Measurements from ENCODE around the gene AMBRA1. TPM values are rescaled to one million over a fixed set of nuclear protein-coding genes. Genes with fewer than 3 reads are reported as not detected.

The AMBRA1 gene
- total and polyA plus RNA-seq, 2 of the 8 experiments (the other 6 are each of a cell fraction or from before 2014, with no cell fraction given) = 14.2 to 37.4 TPM

GRCh38 chr11:46364056-46364455 is 229.8 kb downstream of the AMBRA1 start:
- CTCF ChIA-PET (ENCODE audit: partially characterized antibody) = interaction anchor here (1.0 to 44.5 kb wide), 6 partner anchors 19 to 68 kb away, joined by 3 to 1004 read pairs (median 9); partner anchors contain the start of gene DGKZ
- H2AK5ac ChIP-seq (ENCODE audit: low read depth, low read length) = no peak overlapping the region
- TF ChIP-seq EP300 (IDR thresholded peaks at IDR 0.05; ENCODE audit: borderline replicate concordance in 1 of 2, low read depth in 2 of 2, low read length in 2 of 2) (no peak), POU5F1 (IDR thresholded peaks at IDR 0.05; ENCODE audit: low read depth, low read length) (no peak), GABPA (IDR thresholded peaks at IDR 0.05; ENCODE audit: borderline replicate concordance, insufficient read depth, low read length) (no peak), KDM1A (IDR thresholded peaks at IDR 0.05; ENCODE audit: borderline replicate concordance, low read length) (no peak), JUN (IDR thresholded peaks at IDR 0.05; ENCODE audit: low read depth, low read length) (no peak)

More at GRCh38 chr11:46364056-46364455, 229.8 kb downstream of the AMBRA1 start:
- no peak overlapping the region for H2BK120ac ChIP-seq (replicated peaks; ENCODE audit: low read depth, low read length)
- H3K27me3 ChIP-seq (replicated peaks in 1 of 4; ENCODE audit: control insufficient read depth in 3 of 4, extremely low read depth in 1 of 4, insufficient read depth in 3 of 4, low read length in 3 of 4) = no peaks in the 10 kb centered on the region
- no peak overlapping the region for H3K23ac ChIP-seq (ENCODE audit: insufficient read length)
- H3K79me2 ChIP-seq (ENCODE audit: control insufficient read depth in 1 of 2, insufficient read depth in 2 of 2, low read length in 2 of 2) = peaks cover 0 to 49% of the 10 kb centered on the region in 2 experiments; a peak in 2 of 4 replicates
- DNase-seq (ENCODE audit: low read depth in 1 of 2, low spot score in 2 of 2) = no peak
- no peak overlapping the region for H3K9ac ChIP-seq (replicated peaks in 1 of 4; ENCODE audit: extremely low read depth in 1 of 4, low read depth in 3 of 4, low read length in 3 of 4)
- no peak overlapping the region for H3K27ac ChIP-seq (ENCODE audit: low read depth, low read length)
- WGBS, 2 experiments (ENCODE audit: extremely low coverage in 1 of 2, insufficient coverage in 1 of 2, insufficient read length in 1 of 2, insufficient replicate concordance in 2 of 2, low coverage in 1 of 2, low lambda C conversion rate in 2 of 2, missing lambda C conversion rate in 1 of 2) = 94% methylated on average over 8 of the region's 9 CpGs; no CpG with 5 or more reads in 1 of the 2 experiments
- peaks cover 0 to 23% (median 14%) of the 10 kb centered on the region in 4 experiments; a peak in 6 of 7 replicates for H3K4me1 ChIP-seq (replicated peaks in 1 of 4; ENCODE audit: control insufficient read depth in 3 of 4, insufficient read depth in 4 of 4, low read length in 3 of 4)
- no peak overlapping the region for H2BK12ac ChIP-seq (ENCODE audit: low read depth, low read length)
- POLR2A ChIA-PET (ENCODE audit: partially characterized antibody) = interaction anchor here (0.9 to 7.8 kb wide), 4 partner anchors 12 to 142 kb away, joined by 3 to 69 read pairs (median 4); partner anchors contain the start of gene DGKZ
- no peak overlapping the region for H3K18ac ChIP-seq (ENCODE audit: extremely low read depth, low read length)
- H3K4me3 ChIP-seq (ENCODE audit: extremely low read depth in 1 of 4, insufficient read depth in 2 of 4, low read depth in 3 of 4, low read length in 4 of 4) = no peak overlapping the region
- no peak overlapping the region for H2BK20ac ChIP-seq (ENCODE audit: low read length)
- H4K5ac ChIP-seq (ENCODE audit: insufficient read length, low read depth, low read length) = no peak overlapping the region
- no peak overlapping the region for H3K4ac ChIP-seq (replicated peaks; ENCODE audit: insufficient read length, low read depth, low read length)
- H3K23me2 ChIP-seq (ENCODE audit: low read depth, low read length) = no peaks in the 10 kb centered on the region
- no peak for FAIRE-seq
- H2BK15ac ChIP-seq (ENCODE audit: low read length) = no peak overlapping the region
- H2AFZ ChIP-seq (ENCODE audit: low read length) = no peak overlapping the region
- no peak overlapping the region for H3K56ac ChIP-seq (replicated peaks; ENCODE audit: insufficient read length, low read depth, low read length)
- H3K4me2 ChIP-seq (ENCODE audit: insufficient read depth in 1 of 2, low read depth in 2 of 2, low read length in 2 of 2) = no peak overlapping the region
- H3K36me3 ChIP-seq (ENCODE audit: control insufficient read depth in 2 of 4, insufficient read depth in 4 of 4, low read length in 3 of 4) = peaks cover 0 to 4% (median 1%) of the 10 kb centered on the region in 4 experiments; a peak in 1 of 8 replicates
- no peak overlapping the region; the same call in 1 of the 2 replicates for H2BK5ac ChIP-seq (ENCODE audit: low read depth, low read length)
- H3K14ac ChIP-seq (ENCODE audit: insufficient read length) = no peak overlapping the region
- H4K20me1 ChIP-seq (replicated peaks in 1 of 2; ENCODE audit: control insufficient read depth in 1 of 2, insufficient read depth in 2 of 2, low read length in 2 of 2) = peaks cover 8 to 36% of the 10 kb centered on the region in 2 experiments
- H3K9me3 ChIP-seq (ENCODE audit: insufficient read depth in 2 of 2, low read depth in 1 of 2, low read length in 1 of 2) = no peaks in the 10 kb centered on the region
- no peak overlapping the region for H4K8ac ChIP-seq (ENCODE audit: extremely low read depth, insufficient read depth, low read length)
- peaks cover 19% of the 10 kb centered on the region for H3K79me1 ChIP-seq (ENCODE audit: low read depth, low read length)
- no peak overlapping the region for H4K91ac ChIP-seq (replicated peaks; ENCODE audit: insufficient read length, low read length)

Measured in H1 (cell line).